Prostate gland (tissue), 2 donors: ENCODE measurements around the gene RANBP1. TPM values are rescaled to one million over a fixed set of nuclear protein-coding genes. Genes with fewer than 3 reads are reported as not detected.

Experiments
- DNase-seq: peaks from one replicate; pipeline ENCODE4 v3.0.0-alpha.2; 2019; ENCODE audit warnings: low spot score
- H3K27ac ChIP-seq, 2 donors: fragments of 200-600 bp; sonication (generic); 2 replicates each; pipeline ENCODE4 v1.5.1; 2017 to 2019
- H3K27me3 ChIP-seq: fragments of 200-600 bp; sonication (generic); replicated peaks from 2 replicates; pipeline ENCODE4 v1.5.1; 2019; ENCODE audit not compliant: insufficient read depth
- H3K36me3 ChIP-seq, 2 donors: fragments of 200-600 bp; sonication (generic); 1 replicate in 1 of 2; 2 replicates in 1 of 2; pipeline versions ENCODE4 v1.5.1 to v1.8.1; 2017 to 2019
- H3K4me1 ChIP-seq: fragments of 200-600 bp; sonication (generic); replicated peaks from 2 replicates; pipeline ENCODE4 v1.5.1; 2019
- H3K4me3 ChIP-seq, 2 donors: fragments of 200-600 bp; sonication (generic); 2 replicates each; pipeline ENCODE4 v1.5.1; 2017 to 2019
- H3K9me3 ChIP-seq: fragments of 200-600 bp; sonication (generic); 2 replicates; pipeline ENCODE4 v1.5.1; 2017
- CTCF ChIP-seq, 4 experiments: fragments of 200-600 bp in 2 of 4; fragments of 450-650 bp in 2 of 4; sonication (generic) in 2 of 4; IDR thresholded peaks; 1 replicate in 3 of 4; 2 replicates in 1 of 4; pipeline ENCODE4 v1.5.1; 2016 to 2019; ENCODE audit warnings: antibody characterized with exemption in 4 of 4, mild to moderate bottlenecking in 2 of 4, moderate library complexity in 2 of 4
- POLR2A ChIP-seq: fragments of 450-650 bp; IDR thresholded peaks from one replicate; pipeline ENCODE4 v1.6.1; 2016; ENCODE audit warnings: antibody characterized with exemption, mild to moderate bottlenecking
- POLR2AphosphoS5 ChIP-seq: sonication (generic); formaldehyde crosslinking; IDR thresholded peaks from one replicate; pipeline ENCODE4 v1.6.1; 2017; ENCODE audit warnings: antibody characterized with exemption
- WGBS: methylation state at CpG from one replicate; pipeline ENCODE4 v1.1.5; 2018; 5-methylcytosine and 5-hydroxymethylcytosine counted together
- intact Hi-C: fragments of 100-400 bp; cut with DNase I; formaldehyde crosslinking; loops from one replicate; pipeline ENCODE4 v1.14.2; 2022
- total RNA-seq, 2 donors: library from RNA; depleted of rRNA; stranded (reverse); fragments of >200 nt; gene quantifications; one replicate each; pipeline ENCODE4 v1.1.0, GENCODE V29; 2016

The RANBP1 gene
- total RNA-seq, 2 donors from 2014 or later = 108 to 204 TPM

- Histone ChIP-seq H3K27me3 (no peaks in the 10 kb centered on the region), H3K27ac (no peak overlapping the region), H3K36me3 (peaks cover 10 to 27% of the 10 kb centered on the region in 2 donors), H3K4me1 (no peaks in the 10 kb centered on the region), H3K4me3 (no peak overlapping the region), H3K9me3 (no peaks in the 10 kb centered on the region)
- TF ChIP-seq CTCF (IDR thresholded peaks at IDR 0.05) (no peak), POLR2AphosphoS5 (no peak), POLR2A (no peak)
- intact Hi-C loops = no loop called here
- no peak for DNase-seq
- WGBS = 99% methylated on average over 4 of the region's 4 CpGs
These were observed 20.4 kb upstream of the RANBP1 start for GRCh38 chr22:20095521-20095920.

GRCh38 chr22:20096574-20097420 is 19.1 kb upstream of the RANBP1 start:
- Histone ChIP-seq H3K4me3 (no peak overlapping the region), H3K4me1 (no peaks in the 10 kb centered on the region), H3K27ac (no peak overlapping the region), H3K27me3 (no peaks in the 10 kb centered on the region), H3K9me3 (no peaks in the 10 kb centered on the region), H3K36me3 (peaks cover 4 to 15% of the 10 kb centered on the region in 2 donors)
- intact Hi-C loops = no loop called here
- 100% methylated on average over 2 of the region's 2 CpGs for WGBS
- DNase-seq = no peak
- TF ChIP-seq POLR2AphosphoS5 (no peak), POLR2A (no peak), CTCF (IDR thresholded peaks at IDR 0.05) (no peak)

GRCh38 chr22:20099099-20099711 is 16.7 kb upstream of the RANBP1 start:
- Histone ChIP-seq H3K27me3 (no peaks in the 10 kb centered on the region), H3K36me3 (peaks cover 4 to 7% of the 10 kb centered on the region in 2 donors), H3K4me3 (no peak overlapping the region), H3K9me3 (no peaks in the 10 kb centered on the region), H3K27ac (no peak overlapping the region), H3K4me1 (no peaks in the 10 kb centered on the region)
- DNase-seq = no peak
- WGBS = 91% methylated on average over 6 of the region's 6 CpGs
- TF ChIP-seq POLR2A (no peak), CTCF (IDR thresholded peaks at IDR 0.05) (no peak), POLR2AphosphoS5 (no peak)
- intact Hi-C loops = no loop called here

GRCh38 chr22:20101638-20102037 is 14.3 kb upstream of the RANBP1 start:
- no peaks in the 10 kb centered on the region for H3K9me3 ChIP-seq
- no peak for TF ChIP-seq POLR2AphosphoS5
- WGBS = 84% methylated on average over 8 of the region's 8 CpGs
- no peak overlapping the region for H3K27ac ChIP-seq
- DNase-seq = no peak
- H3K36me3 ChIP-seq = peaks cover 0 to 11% of the 10 kb centered on the region in 2 donors
- H3K4me3 ChIP-seq = no peak overlapping the region
- no peaks in the 10 kb centered on the region for H3K4me1 ChIP-seq
- intact Hi-C loops = no loop called here
- no peaks in the 10 kb centered on the region for H3K27me3 ChIP-seq

- peaks cover 4 to 12% of the 10 kb centered on the region in 2 donors for H3K36me3 ChIP-seq
- WGBS = 90% methylated on average over 12 of the region's 12 CpGs
- H3K9me3 ChIP-seq = no peaks in the 10 kb centered on the region
- DNase-seq = no peak
- H3K27ac ChIP-seq = no peak overlapping the region
- no peaks in the 10 kb centered on the region for H3K27me3 ChIP-seq
- intact Hi-C loops = no loop called here
- TF ChIP-seq CTCF (IDR thresholded peaks at IDR 0.05) (no peak), POLR2A (no peak), POLR2AphosphoS5 (no peak)
- H3K4me3 ChIP-seq = no peak overlapping the region
- H3K4me1 ChIP-seq = no peaks in the 10 kb centered on the region
These were observed 13.6 kb upstream of the RANBP1 start for GRCh38 chr22:20102203-20102780.
